ENCODE measurements around the gene TTC23. TPM values are rescaled to one million over a fixed set of nuclear protein-coding genes. Genes with fewer than 3 reads are reported as not detected.

TTC23 gene
- total and polyA plus RNA-seq, 2 donors (not counting 3 experiments of a cell fraction or from before 2014, with no cell fraction given): 4.1 to 27.3 TPM

GRCh38 chr15:99103279-99103678 is 146.1 kb downstream of the TTC23 start:
- DNase-seq (ENCODE audit: low read depth, low spot score) (no peak), FAIRE-seq (no peak)
- H3K9me1 ChIP-seq (replicated peaks; ENCODE audit: control insufficient read depth, extremely low read depth, insufficient read depth, low read length): no peaks in the 10 kb centered on the region
- no peak overlapping the region for H3K9ac ChIP-seq (replicated peaks; ENCODE audit: extremely low read depth, insufficient read depth, low read length)
- TF ChIP-seq MYC (IDR thresholded peaks at IDR 0.05; ENCODE audit: low read depth, low read length): no peak
- no peak for TF ChIP-seq POLR2AphosphoS5 (IDR thresholded peaks at IDR 0.05; ENCODE audit: insufficient read depth, low read depth, low read length)
- TF ChIP-seq FOS (IDR thresholded peaks at IDR 0.05; ENCODE audit: borderline replicate concordance, insufficient read depth, low read length): no peak
- TF ChIP-seq GATA2 (IDR thresholded peaks at IDR 0.05; ENCODE audit: insufficient read depth, insufficient read length, low read depth, low read length): no peak
- dilution Hi-C loops (cut with MboI; ENCODE audit: extremely low pct_ligation_motif_present, low sequenced_read_pairs): no loop called here
- H3K79me2 ChIP-seq (ENCODE audit: control insufficient read depth, insufficient read depth, low read length): no peaks in the 10 kb centered on the region
- H3K36me3 ChIP-seq (ENCODE audit: control insufficient read depth in 2 of 2, extremely low read depth in 1 of 2, insufficient read depth in 2 of 2, low read length in 2 of 2): no peaks in the 10 kb centered on the region
- ChIA-PET POLR2A (no interaction called here), CTCF (interaction anchor here (0.7 to 5.4 kb wide), 3 partner anchors 21 to 330 kb away, joined by 3 to 226 read pairs (median 3); no protein-coding TSS in a partner anchor)
- H3K4me3 ChIP-seq (replicated peaks in 1 of 3; ENCODE audit: insufficient read depth in 1 of 3, low read depth in 1 of 3, low read length in 3 of 3): no peak overlapping the region
- no peak overlapping the region for H3K27ac ChIP-seq (ENCODE audit: insufficient read depth, low read depth, low read length)
- no peak overlapping the region for H3K4me2 ChIP-seq (ENCODE audit: insufficient read depth, low read length)
- intact Hi-C loops (cut with micrococcal nuclease): loop anchor here (5.0 to 10.0 kb wide), 2 partner anchors 242 to 599 kb away; no protein-coding TSS in a partner anchor
- peaks cover 7% of the 10 kb centered on the region for H3K4me1 ChIP-seq (ENCODE audit: control insufficient read depth, extremely low read depth, insufficient read depth, low read length)
- H3K9me3 ChIP-seq (replicated peaks; ENCODE audit: control insufficient read depth, insufficient read depth, low read length): no peaks in the 10 kb centered on the region
- peaks cover 3 to 5% of the 10 kb centered on the region in 2 experiments for H3K27me3 ChIP-seq (ENCODE audit: control insufficient read depth in 2 of 2, insufficient read depth in 2 of 2, low read length in 2 of 2)
- no peak overlapping the region for H2AFZ ChIP-seq (ENCODE audit: low read depth, low read length)
- no peaks in the 10 kb centered on the region for H4K20me1 ChIP-seq (replicated peaks; ENCODE audit: control insufficient read depth, extremely low read depth, insufficient read depth, low read length)
- BruUV-seq (replicated peaks): no TSS peak

GRCh38 chr15:99102332-99103235 is 146.8 kb downstream of the TTC23 start:
- intact Hi-C loops (cut with micrococcal nuclease): loop anchor here (5.0 to 10.0 kb wide), 2 partner anchors 242 to 600 kb away; no protein-coding TSS in a partner anchor

More at GRCh38 chr15:99102332-99103235, 146.8 kb downstream of the TTC23 start:
- Histone ChIP-seq H3K9me1 (replicated peaks; ENCODE audit: control insufficient read depth, extremely low read depth, insufficient read depth, low read length) (no peaks in the 10 kb centered on the region), H4K20me1 (replicated peaks; ENCODE audit: control insufficient read depth, extremely low read depth, insufficient read depth, low read length) (no peaks in the 10 kb centered on the region), H3K9ac (replicated peaks; ENCODE audit: extremely low read depth, insufficient read depth, low read length) (no peak overlapping the region), H2AFZ (ENCODE audit: low read depth, low read length) (no peak overlapping the region), H3K4me3 (replicated peaks in 1 of 3; ENCODE audit: insufficient read depth in 1 of 3, low read depth in 1 of 3, low read length in 3 of 3) (no peak overlapping the region), H3K9me3 (replicated peaks; ENCODE audit: control insufficient read depth, insufficient read depth, low read length) (no peaks in the 10 kb centered on the region), H3K4me1 (ENCODE audit: control insufficient read depth, extremely low read depth, insufficient read depth, low read length) (peaks cover 7% of the 10 kb centered on the region), H3K4me2 (ENCODE audit: insufficient read depth, low read length) (no peak overlapping the region), H3K36me3 (ENCODE audit: control insufficient read depth in 2 of 2, extremely low read depth in 1 of 2, insufficient read depth in 2 of 2, low read length in 2 of 2) (no peaks in the 10 kb centered on the region), H3K27me3 (ENCODE audit: control insufficient read depth in 2 of 2, insufficient read depth in 2 of 2, low read length in 2 of 2) (peaks cover 3 to 5% of the 10 kb centered on the region in 2 experiments), H3K27ac (ENCODE audit: insufficient read depth, low read depth, low read length) (no peak overlapping the region), H3K79me2 (ENCODE audit: control insufficient read depth, insufficient read depth, low read length) (no peaks in the 10 kb centered on the region)
- TF ChIP-seq POLR2AphosphoS5 (IDR thresholded peaks at IDR 0.05; ENCODE audit: insufficient read depth, low read depth, low read length) (no peak), MAX (IDR thresholded peaks at IDR 0.05; ENCODE audit: insufficient read depth, insufficient read length) (no peak), EZH2 (IDR thresholded peaks at IDR 0.05; ENCODE audit: borderline replicate concordance, low read depth, low read length, severe bottlenecking) (no peak), FOS (IDR thresholded peaks at IDR 0.05; ENCODE audit: borderline replicate concordance, insufficient read depth, low read length) (no peak), JUN (IDR thresholded peaks at IDR 0.05; ENCODE audit: borderline replicate concordance, insufficient read depth, insufficient read length, low read depth) (no peak), MYC (IDR thresholded peaks at IDR 0.05; ENCODE audit: low read depth, low read length) (no peak), POLR2A (IDR thresholded peaks at IDR 0.05; ENCODE audit: low read depth, low read length) (no peak), GATA2 (IDR thresholded peaks at IDR 0.05; ENCODE audit: insufficient read depth, insufficient read length, low read depth, low read length) (no peak), CTCF (IDR thresholded peaks at IDR 0.05; ENCODE audit: extremely low read depth in 1 of 2, insufficient read depth in 1 of 2, low read depth in 1 of 2, low read length in 2 of 2) (no peak)
- no peak for DNase-seq (ENCODE audit: low read depth, low spot score)
- POLR2A ChIA-PET: no interaction called here
- no peak for FAIRE-seq
- dilution Hi-C loops (cut with MboI; ENCODE audit: extremely low pct_ligation_motif_present, low sequenced_read_pairs): no loop called here
- CTCF ChIA-PET: interaction anchor here (1.0 to 5.4 kb wide), 4 partner anchors 22 to 654 kb away, joined by 3 to 226 read pairs (median 3); no protein-coding TSS in a partner anchor
- BruUV-seq (replicated peaks): no TSS peak

All from endothelial cell of umbilical vein (primary cell).